Colonic mucosa (tissue), 4 donors: ENCODE data around the gene RASAL2. TPM values are rescaled to one million over a fixed set of nuclear protein-coding genes. Genes with fewer than 3 reads are reported as not detected.

ENCODE experiments used
- DNase-seq: peaks from one replicate; pipeline ENCODE4 v3.0.0-alpha.2; 2020
- H3K27ac ChIP-seq: fragments of 200-600 bp; one replicate; pipeline ENCODE4 v1.8.0; 2021
- H3K27me3 ChIP-seq: fragments of 200-600 bp; one replicate; pipeline ENCODE4 v1.8.0; 2021
- H3K36me3 ChIP-seq: fragments of 200-600 bp; one replicate; pipeline ENCODE4 v1.8.0; 2021
- H3K4me1 ChIP-seq: fragments of 200-600 bp; one replicate; pipeline ENCODE4 v1.8.0; 2021; ENCODE audit warnings: mild to moderate bottlenecking
- H3K4me3 ChIP-seq: fragments of 200-600 bp; one replicate; pipeline ENCODE4 v1.8.0; 2021
- H3K9ac ChIP-seq, 2 donors: one replicate each; pipeline ENCODE4 v1.7.0; 2013; ENCODE audit warnings: control low read depth in 2 of 2, low read depth in 2 of 2, low read length in 2 of 2
- H3K9me3 ChIP-seq: fragments of 200-600 bp; one replicate; pipeline ENCODE4 v1.8.0; 2021
- CTCF ChIP-seq: fragments of 200-600 bp; IDR thresholded peaks from one replicate; pipeline ENCODE4 v1.8.0; 2022; ENCODE audit warnings: antibody characterized with exemption, mild to moderate bottlenecking
- intact Hi-C: fragments of 100-400 bp; cut with DNase I; formaldehyde crosslinking; loops from one replicate; pipeline ENCODE4 v1.14.1; 2022
- total RNA-seq, 2 donors: library from RNA; stranded (reverse); fragmentation: NEBNext Ultra II Directional in 1 of 2; extraction: Animal tissue kit (Norgen Biotek cat#: 25700) in 1 of 2; gene quantifications; one replicate each; pipeline ENCODE4 v1.2.1, GENCODE V29; 2021
- donor health status: healthy.
- donor health status: DM: no; HTN: no; CAD: no.
- donor health status: DM: no; HTN: no; CAD: no.

RASAL2 gene
- total RNA-seq, 2 donors from 2014 or later: 9.7 to 11.8 TPM

- Histone ChIP-seq H3K27ac (no peak overlapping the region), H3K9me3 (no peaks in the 10 kb centered on the region), H3K27me3 (no peaks in the 10 kb centered on the region), H3K9ac (no peak overlapping the region), H3K4me3 (no peak overlapping the region), H3K4me1 (no peaks in the 10 kb centered on the region), H3K36me3 (no peaks in the 10 kb centered on the region)
- DNase-seq: no peak
- intact Hi-C loops: no loop called here
- no peak for TF ChIP-seq CTCF
These were observed 230.1 kb downstream of the RASAL2 start for GRCh38 chr1:178324003-178324402.

GRCh38 chr1:178328728-178329127, 234.8 kb downstream of the RASAL2 start:
- no peak overlapping the region for H3K27ac ChIP-seq
- intact Hi-C loops: no loop called here
- no peaks in the 10 kb centered on the region for H3K27me3 ChIP-seq
- TF ChIP-seq CTCF: no peak
- no peak overlapping the region for H3K9ac ChIP-seq
- no peak for DNase-seq
- H3K36me3 ChIP-seq: no peaks in the 10 kb centered on the region
- no peaks in the 10 kb centered on the region for H3K9me3 ChIP-seq
- no peak overlapping the region for H3K4me3 ChIP-seq
- no peaks in the 10 kb centered on the region for H3K4me1 ChIP-seq

GRCh38 chr1:178330153-178330552, 236.2 kb downstream of the RASAL2 start:
- Histone ChIP-seq H3K4me1 (no peaks in the 10 kb centered on the region), H3K36me3 (no peaks in the 10 kb centered on the region), H3K27ac (no peak overlapping the region), H3K9me3 (no peaks in the 10 kb centered on the region), H3K27me3 (no peaks in the 10 kb centered on the region), H3K9ac (no peak overlapping the region), H3K4me3 (no peak overlapping the region)
- intact Hi-C loops: no loop called here
- no peak for TF ChIP-seq CTCF
- DNase-seq: no peak

- intact Hi-C loops: no loop called here
- no peak for DNase-seq
These were observed 237.1 kb downstream of the RASAL2 start for GRCh38 chr1:178330848-178331497.

GRCh38 chr1:178335426-178335825, 241.5 kb downstream of the RASAL2 start:
- no peak for TF ChIP-seq CTCF
- Histone ChIP-seq H3K27me3 (no peaks in the 10 kb centered on the region), H3K9me3 (no peaks in the 10 kb centered on the region), H3K4me1 (no peaks in the 10 kb centered on the region), H3K4me3 (no peak overlapping the region), H3K27ac (no peak overlapping the region), H3K36me3 (no peaks in the 10 kb centered on the region), H3K9ac (no peak overlapping the region)
- no peak for DNase-seq
- intact Hi-C loops: no loop called here

More at GRCh38 chr1:178330848-178331497, 237.1 kb downstream of the RASAL2 start:
- Histone ChIP-seq H3K4me1 (no peaks in the 10 kb centered on the region), H3K36me3 (no peaks in the 10 kb centered on the region), H3K9me3 (no peaks in the 10 kb centered on the region), H3K27ac (no peak overlapping the region), H3K4me3 (no peak overlapping the region), H3K9ac (no peak overlapping the region), H3K27me3 (no peaks in the 10 kb centered on the region)
- no peak for TF ChIP-seq CTCF
